PC-9 (cell line): Measurements from ENCODE around the gene ARL6IP5.

Experiments used
- CTCF ChIP-seq: fragments of 200-600 bp; sonication (generic); conservative IDR thresholded peaks from 2 replicates; pipeline ENCODE4 v1.6.1; 2017; ENCODE audit warnings: mixed run types, antibody characterized with exemption, mild to moderate bottlenecking, moderate library complexity
- EZH2 ChIP-seq: fragments of 200-600 bp; sonication (generic); IDR thresholded peaks from 2 replicates; pipeline ENCODE4 v1.8.0; 2017; ENCODE audit warnings: antibody characterized with exemption, low read depth

GRCh38 chr3:69122403-69122802 lies 37.7 kb downstream of the ARL6IP5 start, which contains the start of gene LMOD3:
- no peak for TF ChIP-seq CTCF
- TF ChIP-seq EZH2, result no peak
